Activated T-cell treated with anti-CD3 and anti-CD28 coated beads, Interleukin-2, amount 50 U/mL, for 1 hour (primary cell): ENCODE data around the gene LRRFIP1.
A peak's percentile ranks its signal among the peaks of the same experiment; 100 is the strongest.

Experiments
- DNase-seq: peaks from one replicate; pipeline ENCODE4 v3.0.0-alpha.2; 2020

Gene LRRFIP1

GRCh38 chr2:237708491-237708890 is 81.1 kb downstream of the LRRFIP1 start:
- DNase-seq = peak; percentile 16

GRCh38 chr2:237708961-237709360 is 81.6 kb downstream of the LRRFIP1 start:
- DNase-seq = peak; percentile 1

DNA sequence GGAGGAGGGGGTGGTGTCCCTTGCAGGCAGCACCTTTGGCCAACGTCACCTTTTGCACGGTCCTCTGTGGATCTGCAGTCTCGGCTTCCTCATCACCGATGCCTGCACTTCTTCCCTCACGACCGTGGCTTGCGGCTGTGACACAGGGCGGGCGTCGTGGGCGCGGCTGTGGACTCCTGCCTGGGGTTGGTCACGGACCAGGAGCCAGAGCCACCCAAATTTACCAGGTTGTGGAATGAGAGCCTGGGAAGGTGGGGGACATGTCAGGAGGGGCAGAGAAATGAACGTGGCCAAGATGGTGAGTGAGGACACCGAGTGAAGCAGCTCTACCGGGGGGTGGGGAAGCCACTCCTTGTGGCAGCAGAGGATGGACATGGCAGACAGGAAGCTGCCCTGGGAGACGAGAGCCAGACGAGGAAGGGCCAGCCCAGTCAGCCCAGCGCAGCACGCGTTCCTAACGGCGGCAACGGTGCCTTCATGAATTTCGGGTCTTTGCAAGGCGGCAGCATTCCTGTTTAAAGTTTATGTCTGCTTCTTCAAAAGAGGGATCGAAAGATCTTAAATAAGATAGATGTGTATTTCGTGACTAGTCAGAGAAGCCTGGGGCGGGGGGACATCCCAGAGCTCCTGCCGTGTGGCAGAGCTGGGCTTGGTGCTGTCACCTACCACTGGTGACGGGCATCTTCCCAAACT is 84.2 kb downstream of the LRRFIP1 start:
- peak; percentile 13 for DNase-seq

- DNase-seq = peak; percentile 9
Measured at GRCh38 chr2:237712477-237713377, 85.3 kb downstream of the LRRFIP1 start.

DNA sequence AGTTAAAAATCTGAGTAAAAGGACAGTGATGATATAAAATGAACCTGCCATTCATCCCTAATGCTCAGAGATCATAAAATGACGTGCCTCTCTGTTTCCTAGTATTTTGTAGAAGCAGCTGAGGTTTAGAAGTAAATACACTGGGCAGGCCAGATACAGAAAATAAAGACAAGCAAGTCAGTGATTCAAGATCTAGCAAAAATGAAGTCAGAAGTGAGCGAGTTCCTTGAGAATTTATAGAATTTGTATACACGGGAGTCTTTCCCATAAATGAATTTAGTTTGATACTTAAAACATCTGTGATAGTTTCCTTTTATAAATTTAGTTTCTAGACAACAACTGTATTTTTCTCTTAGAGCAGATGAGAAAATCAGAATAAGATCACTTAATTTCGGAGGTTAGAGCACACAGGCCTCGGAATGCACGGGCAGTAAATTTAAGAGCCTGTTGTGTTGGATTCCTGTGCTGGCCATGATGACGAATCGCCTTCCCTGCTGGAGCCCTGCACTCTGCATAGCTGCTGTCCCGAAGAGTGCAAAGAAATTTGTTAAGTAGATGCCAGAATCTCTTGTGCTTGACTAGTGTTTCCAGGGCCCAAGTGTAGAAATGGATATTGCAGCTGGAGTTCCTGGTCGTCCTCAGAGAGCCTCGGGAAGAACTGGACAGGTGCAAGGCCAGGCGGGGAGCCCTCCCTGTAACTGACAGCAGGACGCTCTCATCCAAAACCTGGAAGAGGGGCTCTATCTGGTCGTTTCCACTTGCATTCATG is 87.5 kb downstream of the LRRFIP1 start:
- DNase-seq = peak; percentile 11

- DNase-seq = peak; percentile 15
Measured at GRCh38 chr2:237715459-237715947, 88.1 kb downstream of the LRRFIP1 start.

- no peak for DNase-seq
Measured at GRCh38 chr2:237716011-237716410, 88.6 kb downstream of the LRRFIP1 start.

- DNase-seq = peak; percentile 15
Measured at GRCh38 chr2:237717366-237718276, 90.2 kb downstream of the LRRFIP1 start.

DNA sequence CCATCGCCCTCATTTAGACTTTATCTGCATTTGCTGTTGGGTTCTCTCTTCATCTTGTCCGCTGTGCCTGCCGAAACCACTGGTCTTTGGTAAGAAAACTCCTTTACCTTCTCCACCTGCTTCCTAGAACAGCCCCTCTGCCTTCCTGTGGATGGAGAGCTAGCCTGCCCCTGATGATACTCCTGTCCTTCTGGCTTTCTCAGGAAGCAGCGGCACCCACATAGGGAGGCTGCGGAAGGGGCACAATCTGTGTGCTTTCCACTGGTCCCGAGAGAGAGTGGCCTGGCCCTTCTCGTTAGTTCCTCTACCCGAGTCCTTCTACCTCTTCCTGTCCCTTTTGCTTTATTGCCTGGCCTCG is 90.9 kb downstream of the LRRFIP1 start:
- peak; percentile 13 for DNase-seq

- DNase-seq = peak; percentile 10
Measured at GRCh38 chr2:237720444-237720843, 93.1 kb downstream of the LRRFIP1 start.

- DNase-seq = peak; percentile 4
Measured at GRCh38 chr2:237720957-237721356, 93.6 kb downstream of the LRRFIP1 start.

DNA sequence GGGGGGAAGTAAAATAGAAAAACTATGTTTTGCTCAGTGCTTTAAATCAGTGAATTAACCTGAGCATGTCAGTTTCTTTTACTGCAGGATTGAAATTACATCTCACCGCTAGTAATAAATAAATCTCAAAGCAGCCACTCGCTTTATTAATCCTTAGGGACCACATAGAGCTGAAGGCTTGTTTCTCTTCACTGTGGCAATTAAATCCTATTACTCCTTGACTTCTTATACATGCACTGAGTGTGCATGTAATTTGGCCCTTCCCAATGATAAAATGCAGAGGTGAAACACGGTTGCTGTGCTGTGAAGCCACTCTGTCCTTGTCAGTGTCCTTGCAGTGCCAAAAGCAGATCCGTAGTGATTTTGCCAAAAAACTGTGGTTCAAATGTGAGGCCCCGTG is 94.1 kb downstream of the LRRFIP1 start:
- no peak for DNase-seq

DNA sequence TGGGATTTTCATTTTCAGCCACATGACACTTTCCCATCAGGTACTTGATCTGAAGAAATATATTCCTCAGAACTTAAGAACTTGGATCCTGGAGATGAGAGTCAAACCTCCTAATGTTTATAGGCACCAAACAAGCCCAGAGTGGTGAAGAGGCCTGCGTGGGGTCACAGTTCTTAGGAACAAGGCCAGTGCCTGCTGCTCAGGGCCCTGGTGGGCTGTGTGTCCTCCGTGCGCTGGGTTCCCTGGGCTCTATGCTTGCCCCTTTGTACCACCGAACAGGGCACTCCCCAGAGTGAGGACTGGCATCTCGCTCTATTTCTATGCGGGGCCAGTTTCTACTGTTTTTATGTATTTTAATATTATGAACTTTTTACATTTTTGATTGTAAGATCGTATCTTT is 95.2 kb downstream of the LRRFIP1 start:
- peak; percentile 10 for DNase-seq

DNA sequence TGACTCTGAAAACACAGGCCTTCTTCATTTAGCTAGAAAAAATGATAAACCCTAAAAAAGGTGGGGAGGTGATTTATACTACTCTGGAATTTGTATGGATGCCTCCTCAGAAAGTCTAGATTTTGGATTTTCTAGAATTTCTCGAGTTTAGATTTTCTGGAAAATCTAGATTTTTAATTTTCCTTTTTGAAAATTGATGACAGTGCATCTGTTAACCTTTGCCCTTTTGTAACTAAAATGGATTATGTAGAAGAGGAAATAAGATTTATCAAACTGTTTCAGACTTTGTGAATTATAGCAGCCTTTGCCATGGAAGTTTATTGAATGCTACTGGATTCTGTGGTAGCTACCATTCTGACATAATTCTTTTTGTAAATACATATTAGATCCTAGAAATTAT is 95.6 kb downstream of the LRRFIP1 start:
- DNase-seq = no peak

DNA sequence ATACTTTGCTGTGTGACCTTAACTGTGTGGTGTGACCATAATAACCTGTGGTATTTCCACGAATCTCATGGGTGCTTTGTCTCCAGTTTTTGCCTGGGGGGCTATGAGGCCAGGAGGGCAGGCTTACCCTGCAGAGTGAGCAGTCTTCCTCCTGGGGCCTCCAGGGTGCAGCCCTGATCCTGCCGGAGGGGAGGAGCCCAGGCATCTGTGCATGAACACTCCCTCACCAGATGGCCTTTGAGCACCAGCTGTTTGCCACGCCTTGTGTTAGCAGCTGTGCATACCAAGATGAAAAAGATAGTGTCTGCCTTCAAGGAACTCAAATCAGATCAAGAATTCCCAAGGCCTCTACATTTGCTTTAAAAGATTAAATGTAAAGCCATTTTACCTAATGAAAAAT is 96.2 kb downstream of the LRRFIP1 start:
- peak; percentile 21 for DNase-seq

DNA sequence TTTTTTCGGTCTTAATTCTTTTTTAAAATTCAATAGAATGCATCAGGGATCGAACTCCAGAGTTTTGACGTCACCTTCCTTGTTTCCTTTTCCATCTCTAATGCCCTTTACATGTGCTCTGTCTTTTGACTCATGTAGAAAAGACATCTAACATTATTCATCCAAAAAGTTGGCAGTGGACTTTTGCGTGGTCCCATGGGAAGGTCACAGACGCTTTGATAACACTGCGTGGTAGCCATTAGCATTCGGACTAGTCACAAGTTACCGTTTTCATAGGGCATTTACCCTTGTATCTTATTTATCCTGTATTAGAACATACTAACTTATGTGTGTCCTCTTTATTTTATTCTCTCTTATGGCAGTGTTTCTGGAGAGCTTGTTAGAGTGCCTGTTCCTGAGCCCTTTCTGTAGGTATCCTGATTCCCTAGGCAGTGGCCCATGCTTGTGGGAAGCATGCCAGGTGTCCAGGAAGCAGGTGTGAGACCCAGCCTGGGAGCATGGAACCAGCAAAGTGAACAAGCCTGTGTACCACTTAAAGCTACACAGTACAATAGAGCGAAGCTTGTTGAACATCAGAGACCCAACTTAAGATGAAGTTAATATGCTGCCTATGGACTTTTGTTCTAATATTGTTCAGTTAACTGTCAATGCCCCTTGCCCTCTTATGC is 97.6 kb downstream of the LRRFIP1 start:
- DNase-seq = peak; percentile 1

DNA sequence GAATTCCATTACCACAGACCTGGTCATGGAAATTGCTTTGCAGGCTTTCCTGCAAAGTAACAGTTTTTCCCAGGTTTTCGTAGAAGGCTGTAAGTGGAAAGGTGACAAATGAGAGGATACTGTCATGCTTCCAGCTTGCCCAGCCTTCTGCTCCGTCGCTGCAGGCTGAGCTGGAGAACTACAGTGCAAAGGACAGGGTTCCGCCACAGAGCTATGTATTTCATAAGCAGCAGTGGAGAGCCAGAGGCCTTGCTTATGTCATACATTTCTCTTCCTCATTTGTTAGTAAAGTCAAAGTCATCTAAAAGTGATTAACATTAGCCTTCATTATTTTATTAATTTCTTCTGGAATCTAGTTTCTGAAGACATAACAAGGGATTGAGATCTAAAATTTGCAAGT is 98.3 kb downstream of the LRRFIP1 start:
- no peak for DNase-seq

- DNase-seq = peak; percentile 6
Measured at GRCh38 chr2:237726401-237726830, 99.0 kb downstream of the LRRFIP1 start.

DNA sequence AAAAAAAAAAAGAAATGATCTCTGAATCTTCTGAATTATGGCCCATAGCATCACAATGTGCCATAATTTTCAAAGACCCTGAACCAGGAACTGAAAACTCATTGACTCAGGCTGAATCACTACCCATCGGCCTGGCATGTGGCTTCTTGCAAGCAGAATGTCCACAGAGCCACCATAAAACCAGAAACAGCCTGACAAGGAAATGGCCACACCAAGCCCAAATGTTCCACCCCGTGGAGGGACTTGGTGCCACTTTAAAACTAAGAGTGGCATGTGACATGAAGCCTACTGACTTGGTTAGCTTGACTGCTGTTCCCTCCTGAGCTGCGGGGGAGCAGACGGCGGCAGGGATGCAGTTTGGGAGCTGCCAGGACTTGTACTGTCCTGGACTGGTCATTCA is 100.0 kb downstream of the LRRFIP1 start:
- peak; percentile 18 for DNase-seq

GRCh38 chr2:237729681-237730475 is 102.5 kb downstream of the LRRFIP1 start:
- DNase-seq = no peak

DNA sequence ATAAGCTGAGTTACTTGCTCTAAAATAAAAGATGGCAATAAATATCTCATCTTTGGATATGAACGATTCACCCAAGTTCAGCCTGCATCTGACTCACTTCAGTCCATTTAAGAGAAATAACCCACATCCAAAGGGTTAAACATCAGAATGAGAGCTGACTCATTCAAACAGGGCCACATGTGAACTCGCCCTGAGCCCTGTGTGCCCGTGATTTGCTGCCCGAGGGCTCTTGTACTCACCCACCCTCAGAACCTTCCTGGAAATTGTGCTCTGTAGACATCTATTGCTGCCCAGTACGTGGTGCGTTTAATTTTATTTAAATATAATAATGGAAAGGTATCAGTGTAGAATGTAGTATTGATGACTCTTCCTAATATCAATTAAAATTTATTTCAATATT is 104.3 kb downstream of the LRRFIP1 start:
- no peak for DNase-seq
